Neural progenitor cell (in vitro differentiated cells): ENCODE measurements around the gene FOXA1. TPM values are rescaled to one million over a fixed set of nuclear protein-coding genes. Genes with fewer than 3 reads are reported as not detected.
"Not testable (repeated sequence)": the region's sequence is repeated elsewhere in the genome, so short reads cannot be mapped to it uniquely, and the experiment has no call there.

ENCODE experiments used
- DNase-seq: peaks from one replicate; pipeline ENCODE4 v3.0.0-alpha.2; 2016; ENCODE audit warnings: low spot score
- H2AFZ ChIP-seq: fragments of 200-600 bp; sonication (generic); replicated peaks from 2 replicates; pipeline ENCODE4 v1.6.1; 2016; ENCODE audit warnings: antibody characterized with exemption
- H3F3A ChIP-seq: fragments of 200-600 bp; sonication (generic); 2 replicates; pipeline ENCODE4 v1.6.1; 2016; ENCODE audit warnings: antibody characterized with exemption, low read depth
- H3K27ac ChIP-seq: fragments of 200-600 bp; sonication (generic); 2 replicates; pipeline ENCODE4 v1.5.1; 2016; ENCODE audit warnings: mild to moderate bottlenecking
- H3K27me3 ChIP-seq: fragments of 200-600 bp; sonication (generic); 2 replicates; pipeline ENCODE4 v1.6.1; 2016; ENCODE audit warnings: mild to moderate bottlenecking, moderate library complexity
- H3K36me3 ChIP-seq: fragments of 200-600 bp; sonication (generic); 2 replicates; pipeline ENCODE4 v1.5.1; 2016
- H3K4me1 ChIP-seq: fragments of 200-600 bp; sonication (generic); 2 replicates; pipeline ENCODE4 v1.6.1; 2016; ENCODE audit warnings: mixed run types
- H3K4me2 ChIP-seq: fragments of 200-600 bp; sonication (generic); 2 replicates; pipeline ENCODE4 v1.6.1; 2016
- H3K4me3 ChIP-seq: fragments of 200-600 bp; sonication (generic); 2 replicates; pipeline ENCODE4 v1.5.1; 2016
- H3K79me2 ChIP-seq: fragments of 200-600 bp; sonication (generic); 2 replicates; pipeline ENCODE4 v1.6.1; 2016; ENCODE audit warnings: low read depth
- H3K9ac ChIP-seq: fragments of 200-600 bp; sonication (generic); 2 replicates; pipeline ENCODE4 v1.6.1; 2016
- H3K9me3 ChIP-seq: fragments of 200-600 bp; sonication (generic); 2 replicates; pipeline ENCODE4 v1.5.1; 2016; ENCODE audit warnings: low read depth
- H4K20me1 ChIP-seq: fragments of 200-600 bp; sonication (generic); 2 replicates; pipeline ENCODE4 v1.6.1; 2016; ENCODE audit warnings: low read depth
- H3K27ac Mint-ChIP-seq: 3 replicates; pipeline ENCODE4 v1.8.0; 2021; ENCODE audit warnings: mixed read lengths
- H3K27me3 Mint-ChIP-seq: 2 replicates; pipeline ENCODE4 v1.8.0; 2022; ENCODE audit warnings: low read depth, mild to moderate bottlenecking, inconsistent platforms, moderate library complexity, mixed read lengths; ENCODE audit not compliant: insufficient read depth
- H3K36me3 Mint-ChIP-seq: 3 replicates; pipeline ENCODE4 v1.8.0; 2021; ENCODE audit warnings: mixed read lengths
- H3K4me1 Mint-ChIP-seq: 3 replicates; pipeline ENCODE4 v1.8.0; 2021; ENCODE audit warnings: mixed read lengths
- H3K4me3 Mint-ChIP-seq: 3 replicates; pipeline ENCODE4 v1.8.0; 2021; ENCODE audit warnings: mild to moderate bottlenecking, moderate library complexity, mixed read lengths
- H3K9me3 Mint-ChIP-seq: 3 replicates; pipeline ENCODE4 v1.8.0; 2020; ENCODE audit warnings: mixed read lengths
- EZH2 ChIP-seq: fragments of 200-600 bp; sonication (generic); IDR thresholded peaks from 2 replicates; pipeline ENCODE4 v1.6.1; 2017; ENCODE audit warnings: antibody characterized with exemption, mild to moderate bottlenecking, moderate library complexity
- EZH2phosphoT487 ChIP-seq: fragments of 200-600 bp; sonication (generic); IDR thresholded peaks from 2 replicates; pipeline ENCODE4 v1.6.1; 2017; ENCODE audit warnings: antibody characterized with exemption
- total RNA-seq: library from RNA; depleted of rRNA; stranded (reverse); fragments of >200 nt; gene quantifications from 2 replicates; pipeline ENCODE4 v1.2.3, GENCODE V29; 2015; ENCODE audit warnings: low replicate concordance
- TF ChIP-seq, protein P1 (sequence below): fragments of 200-600 bp; sonication (generic); IDR thresholded peaks from 2 replicates; pipeline ENCODE4 v1.5.1; 2017; ENCODE audit warnings: antibody characterized with exemption, mild to moderate bottlenecking

Gene FOXA1
- total RNA-seq, 1 donor from 2014 or later, result 0.06 TPM

- Histone ChIP-seq H3F3A (no peaks in the 10 kb centered on the region), H3K9me3 (no peaks in the 10 kb centered on the region), H4K20me1 (no peaks in the 10 kb centered on the region), H3K4me3 (no peak overlapping the region), H3K4me2 (no peak overlapping the region), H3K9ac (no peak overlapping the region), H3K27ac (no peak overlapping the region), H2AFZ (no peak overlapping the region), H3K27me3 (no peaks in the 10 kb centered on the region), H3K36me3 (no peaks in the 10 kb centered on the region), H3K4me1 (no peaks in the 10 kb centered on the region), H3K79me2 (no peaks in the 10 kb centered on the region)
- peaks cover 4% of the 10 kb centered on the region for H3K36me3 Mint-ChIP-seq
- TF ChIP-seq EZH2phosphoT487, result no peak
- TF ChIP-seq, protein P1, sequence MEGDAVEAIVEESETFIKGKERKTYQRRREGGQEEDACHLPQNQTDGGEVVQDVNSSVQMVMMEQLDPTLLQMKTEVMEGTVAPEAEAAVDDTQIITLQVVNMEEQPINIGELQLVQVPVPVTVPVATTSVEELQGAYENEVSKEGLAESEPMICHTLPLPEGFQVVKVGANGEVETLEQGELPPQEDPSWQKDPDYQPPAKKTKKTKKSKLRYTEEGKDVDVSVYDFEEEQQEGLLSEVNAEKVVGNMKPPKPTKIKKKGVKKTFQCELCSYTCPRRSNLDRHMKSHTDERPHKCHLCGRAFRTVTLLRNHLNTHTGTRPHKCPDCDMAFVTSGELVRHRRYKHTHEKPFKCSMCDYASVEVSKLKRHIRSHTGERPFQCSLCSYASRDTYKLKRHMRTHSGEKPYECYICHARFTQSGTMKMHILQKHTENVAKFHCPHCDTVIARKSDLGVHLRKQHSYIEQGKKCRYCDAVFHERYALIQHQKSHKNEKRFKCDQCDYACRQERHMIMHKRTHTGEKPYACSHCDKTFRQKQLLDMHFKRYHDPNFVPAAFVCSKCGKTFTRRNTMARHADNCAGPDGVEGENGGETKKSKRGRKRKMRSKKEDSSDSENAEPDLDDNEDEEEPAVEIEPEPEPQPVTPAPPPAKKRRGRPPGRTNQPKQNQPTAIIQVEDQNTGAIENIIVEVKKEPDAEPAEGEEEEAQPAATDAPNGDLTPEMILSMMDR, result no peak
- TF ChIP-seq EZH2, result no peak
- no peak for DNase-seq
- peaks cover 9% of the 10 kb centered on the region for H3K9me3 Mint-ChIP-seq
- peaks cover 4% of the 10 kb centered on the region for H3K27me3 Mint-ChIP-seq
- no peak overlapping the region for H3K27ac Mint-ChIP-seq
- peaks cover 4% of the 10 kb centered on the region for H3K4me1 Mint-ChIP-seq
- H3K4me3 Mint-ChIP-seq, result no peak overlapping the region
Measured at GRCh38 chr14:37559386-37559785, 35.7 kb downstream of the FOXA1 start.

GRCh38 chr14:37558740-37559139 lies 36.3 kb downstream of the FOXA1 start:
- H3K27ac Mint-ChIP-seq, result no peak overlapping the region
- no peak overlapping the region for H3K4me3 ChIP-seq
- H3K4me2 ChIP-seq, result no peak overlapping the region
- no peaks in the 10 kb centered on the region for H3K79me2 ChIP-seq
- no peak overlapping the region for H3K4me3 Mint-ChIP-seq
- H3K9ac ChIP-seq, result no peak overlapping the region
- H3K27me3 ChIP-seq, result no peaks in the 10 kb centered on the region
- H3K4me1 ChIP-seq, result no peaks in the 10 kb centered on the region
- H4K20me1 ChIP-seq, result no peaks in the 10 kb centered on the region
- peaks cover 4% of the 10 kb centered on the region for H3K4me1 Mint-ChIP-seq
- H3K36me3 ChIP-seq, result no peaks in the 10 kb centered on the region
- peaks cover 15% of the 10 kb centered on the region for H3K9me3 Mint-ChIP-seq
- TF ChIP-seq EZH2phosphoT487 (no peak), EZH2 (no peak)
- TF ChIP-seq, protein P1, result no peak
- H3K27ac ChIP-seq, result no peak overlapping the region
- no peaks in the 10 kb centered on the region for H3F3A ChIP-seq
- no peaks in the 10 kb centered on the region for H3K9me3 ChIP-seq
- peaks cover 7% of the 10 kb centered on the region for H3K36me3 Mint-ChIP-seq
- H3K27me3 Mint-ChIP-seq, result peaks cover 4% of the 10 kb centered on the region
- DNase-seq, result no peak
- no peak overlapping the region for H2AFZ ChIP-seq

DNA sequence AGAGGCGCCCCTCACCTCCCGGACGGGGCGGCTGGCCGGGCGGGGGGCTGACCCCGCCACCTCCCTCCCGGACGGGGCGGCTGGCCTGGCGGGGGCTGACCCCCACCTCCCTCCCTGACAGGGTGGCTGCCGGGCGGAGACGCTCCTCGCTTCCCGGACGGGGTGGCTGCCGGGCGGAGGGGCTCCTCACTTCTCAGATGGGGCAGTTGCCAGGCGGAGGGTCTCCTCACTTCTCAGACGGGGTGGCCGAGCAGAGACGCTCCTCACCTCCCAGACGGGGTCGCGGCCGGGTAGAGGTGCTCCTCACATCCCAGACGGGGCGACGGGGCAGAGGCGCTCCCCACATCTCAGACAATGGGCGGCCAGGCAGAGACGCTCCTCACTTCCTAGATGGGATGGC lies 39.5 kb downstream of the FOXA1 start:
- H3K79me2 ChIP-seq, H3K9me3 ChIP-seq, H4K20me1 ChIP-seq, H2AFZ ChIP-seq, H3K27me3 ChIP-seq, H3K4me1 ChIP-seq, H3K36me3 Mint-ChIP-seq, H3K9ac ChIP-seq, DNase-seq, H3K4me3 ChIP-seq, H3K36me3 ChIP-seq, H3K4me2 ChIP-seq, H3K4me3 Mint-ChIP-seq, H3K27me3 Mint-ChIP-seq, H3F3A ChIP-seq, H3K4me1 Mint-ChIP-seq, H3K27ac ChIP-seq, H3K27ac Mint-ChIP-seq: not testable (repeated sequence)
- peaks cover 23% of the 10 kb centered on the region for H3K9me3 Mint-ChIP-seq

- H3K9me3 ChIP-seq, result no peaks in the 10 kb centered on the region
- no peak overlapping the region for H3K4me2 ChIP-seq
- no peak overlapping the region for H2AFZ ChIP-seq
- H3K27ac ChIP-seq, result no peak overlapping the region
- H3K27me3 ChIP-seq, result no peaks in the 10 kb centered on the region
- Mint-ChIP-seq H3K4me1 (peaks cover 2% of the 10 kb centered on the region), H3K9me3 (peaks cover 23% of the 10 kb centered on the region), H3K27ac (no peak overlapping the region), H3K4me3 (no peak overlapping the region), H3K36me3 (peaks cover 7% of the 10 kb centered on the region), H3K27me3 (peaks cover 5% of the 10 kb centered on the region)
- no peaks in the 10 kb centered on the region for H3K4me1 ChIP-seq
- H4K20me1 ChIP-seq, result no peaks in the 10 kb centered on the region
- TF ChIP-seq EZH2, result no peak
- TF ChIP-seq EZH2phosphoT487, result no peak
- TF ChIP-seq, protein P1, result no peak
- H3K4me3 ChIP-seq, result no peak overlapping the region
- no peak for DNase-seq
- peaks cover 8% of the 10 kb centered on the region for H3K36me3 ChIP-seq
- no peaks in the 10 kb centered on the region for H3F3A ChIP-seq
- no peaks in the 10 kb centered on the region for H3K79me2 ChIP-seq
- no peak overlapping the region for H3K9ac ChIP-seq
Measured at GRCh38 chr14:37553935-37554550, 41.0 kb downstream of the FOXA1 start.
